CD4-positive, alpha-beta T cell treated with Interleukin-1 beta for 1 hour (primary cell): Measurements from ENCODE around the gene CAPN1.
A peak's percentile ranks its signal among the peaks of the same experiment; 100 is the strongest.
"Not testable (repeated sequence)": the region's sequence is repeated elsewhere in the genome, so short reads cannot be mapped to it uniquely, and the experiment has no call there.

Source experiments
- DNase-seq, 2 donors: peaks; one replicate each; pipeline ENCODE4 v3.0.0-alpha.2; 2020 to 2022

The CAPN1 gene

GRCh38 chr11:65221026-65221425 is 39.3 kb downstream of the CAPN1 start:
- DNase-seq: no peak

GRCh38 chr11:65223011-65223410 is 41.3 kb downstream of the CAPN1 start:
- DNase-seq: no peak

- no peak for DNase-seq
These were observed 43.2 kb downstream of the CAPN1 start for GRCh38 chr11:65224930-65225278.

- peak; percentile 55 to 60 for DNase-seq
These were observed 43.8 kb downstream of the CAPN1 start for GRCh38 chr11:65225279-65226102.

GRCh38 chr11:65226103-65226442 is 44.3 kb downstream of the CAPN1 start:
- DNase-seq: no peak

- no peak for DNase-seq
These were observed 46.2 kb downstream of the CAPN1 start for GRCh38 chr11:65227879-65228278.

- DNase-seq: no peak
These were observed 54.7 kb downstream of the CAPN1 start for GRCh38 chr11:65236194-65237059.

GRCh38 chr11:65238302-65238701 is 56.6 kb downstream of the CAPN1 start:
- not testable (repeated sequence) for DNase-seq

- DNase-seq: no peak
These were observed 59.4 kb downstream of the CAPN1 start for GRCh38 chr11:65241134-65241533.

- DNase-seq: no peak
These were observed 60.0 kb downstream of the CAPN1 start for GRCh38 chr11:65241692-65242091.

- no peak for DNase-seq
These were observed 60.7 kb downstream of the CAPN1 start for GRCh38 chr11:65242389-65242788.

- no peak for DNase-seq
These were observed 62.1 kb downstream of the CAPN1 start for GRCh38 chr11:65243797-65244196.

GRCh38 chr11:65245046-65245445 is 63.3 kb downstream of the CAPN1 start:
- DNase-seq: not testable (repeated sequence)

GRCh38 chr11:65246506-65246905 is 64.8 kb downstream of the CAPN1 start:
- no peak for DNase-seq

GRCh38 chr11:65248184-65248710 is 66.5 kb downstream of the CAPN1 start:
- not testable (repeated sequence) for DNase-seq

GRCh38 chr11:65251476-65251875 is 69.7 kb downstream of the CAPN1 start:
- no peak for DNase-seq

- DNase-seq: no peak
These were observed 73.0 kb downstream of the CAPN1 start for GRCh38 chr11:65254724-65255123.

GRCh38 chr11:65258988-65259387 is 77.3 kb downstream of the CAPN1 start:
- no peak for DNase-seq

- DNase-seq: no peak
These were observed 78.6 kb downstream of the CAPN1 start for GRCh38 chr11:65260302-65260701.

GRCh38 chr11:65260756-65261590 is 79.2 kb downstream of the CAPN1 start:
- DNase-seq: no peak
